AG08395 (cell line): Measurements from ENCODE around the gene ANKRD17.
"Not testable (repeated sequence)": the region's sequence is repeated elsewhere in the genome, so short reads cannot be mapped to it uniquely, and the experiment has no call there.

ENCODE experiments used
- DNase-seq: peaks from one replicate; pipeline ENCODE4 v3.0.0; 2012; ENCODE audit warnings: mixed read lengths, low spot score

ANKRD17 gene

GRCh38 chr4:73203976-73204375 is 54.6 kb downstream of the ANKRD17 start:
- DNase-seq = not testable (repeated sequence)

- DNase-seq = no peak
These were observed 61.4 kb downstream of the ANKRD17 start for GRCh38 chr4:73197220-73197619.

GRCh38 chr4:73194064-73194463 is 64.5 kb downstream of the ANKRD17 start:
- DNase-seq = no peak

- no peak for DNase-seq
These were observed 64.9 kb downstream of the ANKRD17 start for GRCh38 chr4:73193659-73194058.

GRCh38 chr4:73193155-73193554 is 65.4 kb downstream of the ANKRD17 start:
- DNase-seq = no peak

GRCh38 chr4:73189274-73189810 is 69.3 kb downstream of the ANKRD17 start:
- DNase-seq = no peak

- DNase-seq = no peak
These were observed 71.3 kb downstream of the ANKRD17 start for GRCh38 chr4:73187325-73187724.

- DNase-seq = no peak
These were observed 72.7 kb downstream of the ANKRD17 start for GRCh38 chr4:73185903-73186302.

- no peak for DNase-seq
These were observed 77.4 kb downstream of the ANKRD17 start for GRCh38 chr4:73181231-73181630.

GRCh38 chr4:73178389-73178788 is 80.2 kb downstream of the ANKRD17 start:
- no peak for DNase-seq

GRCh38 chr4:73172161-73172560 is 86.4 kb downstream of the ANKRD17 start:
- DNase-seq = no peak

- DNase-seq = no peak
These were observed 87.9 kb downstream of the ANKRD17 start for GRCh38 chr4:73170518-73171198.

GRCh38 chr4:73166212-73166611 is 92.4 kb downstream of the ANKRD17 start:
- DNase-seq = no peak

- DNase-seq = no peak
These were observed 96.9 kb downstream of the ANKRD17 start for GRCh38 chr4:73161527-73162185.

GRCh38 chr4:73156394-73156793 is 102.2 kb downstream of the ANKRD17 start:
- no peak for DNase-seq

GRCh38 chr4:73152893-73153292 is 105.7 kb downstream of the ANKRD17 start:
- DNase-seq = no peak

- no peak for DNase-seq
These were observed 115.5 kb downstream of the ANKRD17 start for GRCh38 chr4:73142995-73143547.

- no peak for DNase-seq
These were observed 118.6 kb downstream of the ANKRD17 start for GRCh38 chr4:73139991-73140390.

- no peak for DNase-seq
These were observed 119.4 kb downstream of the ANKRD17 start for GRCh38 chr4:73139245-73139644.

- no peak for DNase-seq
These were observed 121.5 kb downstream of the ANKRD17 start for GRCh38 chr4:73137121-73137520.

GRCh38 chr4:73133784-73134183 is 124.8 kb downstream of the ANKRD17 start:
- DNase-seq = no peak

GRCh38 chr4:73131281-73131680 is 127.3 kb downstream of the ANKRD17 start:
- no peak for DNase-seq

GRCh38 chr4:73129319-73129718 is 129.3 kb downstream of the ANKRD17 start:
- no peak for DNase-seq
